IMR-90 (cell line): ENCODE results near the gene PTGS1. TPM values are rescaled to one million over a fixed set of nuclear protein-coding genes. Genes with fewer than 3 reads are reported as not detected.

Experiments
- ATAC-seq: fragments of 200-7000 bp; cut with Tn5 transposase; 2 replicates; pipeline ENCODE4 v1.9.1; 2020; ENCODE audit warnings: low read depth, mild to moderate bottlenecking, moderate library complexity
- BruUV-seq: library from RNA; stranded (reverse); fragments of 400-500 nt; replicated peaks from 2 replicates; lab custom pipeline; 2021; lab: Mats Ljungman, UMichigan
- CTCF ChIA-PET: fragments of 300-600 bp; formaldehyde crosslinking; extraction: SDS; loops from one replicate; lab custom pipeline; 2021; ENCODE audit warnings: antibody characterized with exemption; lab: Yijun Ruan, JAX
- POLR2A ChIA-PET: fragments of 300-600 bp; sonication (Branson Sonifier 250); formaldehyde crosslinking; loops from one replicate; lab custom pipeline; 2022; ENCODE audit warnings: antibody characterized with exemption; ENCODE audit not compliant: unreplicated experiment; lab: Charles Lee
- DNase-seq: peaks from one replicate; pipeline ENCODE4 v3.0.0; 2013
- H2AFZ ChIP-seq: replicated peaks from 2 replicates; pipeline ENCODE3; 2013; ENCODE audit warnings: low read length, mild to moderate bottlenecking; ENCODE audit not compliant: poor library complexity
- H2AK5ac ChIP-seq: 2 replicates; pipeline ENCODE4 v1.6.1; 2013; ENCODE audit warnings: low read depth, low read length, inconsistent platforms
- H2AK9ac ChIP-seq: replicated peaks from 2 replicates; pipeline ENCODE3; 2013; ENCODE audit warnings: mild to moderate bottlenecking, low read depth, low read length, moderate library complexity; ENCODE audit not compliant: poor library complexity
- H2BK120ac ChIP-seq: 2 replicates; pipeline ENCODE4 v1.6.1; 2013; ENCODE audit warnings: low read depth, low read length, inconsistent platforms
- H2BK15ac ChIP-seq: 3 replicates; pipeline ENCODE4 v1.6.1; 2013; ENCODE audit warnings: low read depth, low read length, inconsistent platforms
- H2BK20ac ChIP-seq: 2 replicates; pipeline ENCODE4 v1.6.1; 2013; ENCODE audit warnings: low read depth, mild to moderate bottlenecking, inconsistent platforms, low read length, moderate library complexity
- H2BK5ac ChIP-seq: 2 replicates; pipeline ENCODE4 v1.6.1; 2013; ENCODE audit warnings: mild to moderate bottlenecking, low read depth, low read length, inconsistent platforms; ENCODE audit not compliant: poor library complexity, severe bottlenecking
- H3K14ac ChIP-seq: replicated peaks from 2 replicates; pipeline ENCODE4 v1.6.1; 2013; ENCODE audit warnings: low read depth, low read length, inconsistent platforms
- H3K18ac ChIP-seq: 2 replicates; pipeline ENCODE4 v1.6.1; 2013; ENCODE audit warnings: low read depth, low read length, control low read depth
- H3K23ac ChIP-seq: 2 replicates; pipeline ENCODE4 v1.6.1; 2013; ENCODE audit warnings: low read depth, low read length, inconsistent platforms
- H3K27ac ChIP-seq: 2 replicates; pipeline ENCODE4 v1.5.1; 2013; ENCODE audit warnings: mild to moderate bottlenecking, control low read depth, low read length; ENCODE audit not compliant: insufficient read depth
- H3K27me3 ChIP-seq: 2 replicates; pipeline ENCODE4 v1.6.1; 2013; ENCODE audit warnings: low read length; ENCODE audit not compliant: control insufficient read depth, insufficient read depth
- H3K36me3 ChIP-seq: 2 replicates; pipeline ENCODE4 v1.6.1; 2013; ENCODE audit warnings: low read length, mixed read lengths; ENCODE audit not compliant: control insufficient read depth, insufficient read depth
- H3K4ac ChIP-seq: 2 replicates; pipeline ENCODE4 v1.6.1; 2013; ENCODE audit warnings: low read depth, low read length, inconsistent platforms
- H3K4me1 ChIP-seq: 2 replicates; pipeline ENCODE4 v1.6.1; 2013; ENCODE audit warnings: low read length, mixed read lengths; ENCODE audit not compliant: control insufficient read depth, insufficient read depth
- H3K4me2 ChIP-seq: 2 replicates; pipeline ENCODE4 v1.6.1; 2013; ENCODE audit warnings: low read depth, mild to moderate bottlenecking, control low read depth, low read length, moderate library complexity
- H3K4me3 ChIP-seq: 2 replicates; pipeline ENCODE4 v1.5.1; 2013; ENCODE audit warnings: low read depth, mild to moderate bottlenecking, control low read depth, low read length, moderate library complexity; ENCODE audit not compliant: insufficient read depth
- H3K56ac ChIP-seq: 2 replicates; pipeline ENCODE4 v1.6.1; 2013; ENCODE audit warnings: low read length, inconsistent platforms; ENCODE audit not compliant: insufficient read depth; ENCODE audit errors: extremely low read depth
- H3K79me1 ChIP-seq, 2 experiments: 2 replicates each; pipeline ENCODE4 v1.6.1; 2013; ENCODE audit warnings: low read length in 2 of 2, inconsistent platforms in 1 of 2, low read depth in 1 of 2
- H3K9ac ChIP-seq: 2 replicates; pipeline ENCODE4 v1.6.1; 2013; ENCODE audit warnings: low read depth, low read length, control low read depth
- H3K9me1 ChIP-seq: 2 replicates; pipeline ENCODE4 v1.6.1; 2013; ENCODE audit warnings: low read length, inconsistent platforms; ENCODE audit not compliant: insufficient read depth
- H3K9me3 ChIP-seq: 2 replicates; pipeline ENCODE4 v1.6.1; 2013; ENCODE audit warnings: low read length; ENCODE audit not compliant: control insufficient read depth, insufficient read depth
- H4K20me1 ChIP-seq: 2 replicates; pipeline ENCODE4 v1.6.1; 2013; ENCODE audit warnings: low read length, inconsistent platforms; ENCODE audit not compliant: insufficient read depth
- H4K5ac ChIP-seq: 2 replicates; pipeline ENCODE4 v1.6.1; 2013; ENCODE audit warnings: mild to moderate bottlenecking, low read depth, low read length, control low read depth
- H4K8ac ChIP-seq, 2 experiments: 2 replicates each; pipeline ENCODE4 v1.6.1; 2013; ENCODE audit warnings: low read depth in 2 of 2, low read length in 2 of 2, control low read depth in 1 of 2, inconsistent platforms in 1 of 2
- H4K91ac ChIP-seq: 2 replicates; pipeline ENCODE4 v1.6.1; 2013; ENCODE audit warnings: low read depth, low read length, inconsistent platforms; ENCODE audit not compliant: insufficient read depth
- BHLHE40 ChIP-seq: fragments of 150-350 bp; IDR thresholded peaks from 2 replicates; pipeline ENCODE4 v1.6.1; 2016; ENCODE audit warnings: mild to moderate bottlenecking, low read depth, low read length
- CEBPB ChIP-seq: IDR thresholded peaks from 2 replicates; pipeline ENCODE4 v1.6.1; 2012; ENCODE audit warnings: low read depth, low read length, improper control_type of control experiment
- CHD1 ChIP-seq: IDR thresholded peaks from 2 replicates; pipeline ENCODE4 v1.6.1; 2012; ENCODE audit warnings: low read depth, low read length, improper control_type of control experiment
- FOS ChIP-seq: fragments of 150-350 bp; IDR thresholded peaks from 2 replicates; pipeline ENCODE4 v1.6.1; 2016; ENCODE audit warnings: low read depth, low read length
- MAFK ChIP-seq: IDR thresholded peaks from 2 replicates; pipeline ENCODE4 v1.6.1; 2012; ENCODE audit warnings: low read depth, low read length, improper control_type of control experiment
- MAZ ChIP-seq: IDR thresholded peaks from 2 replicates; pipeline ENCODE4 v1.6.1; 2012; ENCODE audit warnings: low read depth, mild to moderate bottlenecking, low read length, improper control_type of control experiment, moderate library complexity, borderline replicate concordance
- MXI1 ChIP-seq: IDR thresholded peaks from 2 replicates; pipeline ENCODE4 v1.6.1; 2012; ENCODE audit warnings: low read depth, mild to moderate bottlenecking, low read length, moderate library complexity, borderline replicate concordance
- POLR2A ChIP-seq: IDR thresholded peaks from 2 replicates; pipeline ENCODE4 v1.6.1; 2012; ENCODE audit warnings: mild to moderate bottlenecking, low read depth, low read length
- RFX5 ChIP-seq: IDR thresholded peaks from 2 replicates; pipeline ENCODE4 v1.8.0; 2012; ENCODE audit warnings: low read depth, mild to moderate bottlenecking, low read length, moderate library complexity
- USF2 ChIP-seq: fragments of 150-350 bp; IDR thresholded peaks from 2 replicates; pipeline ENCODE4 v1.6.1; 2017; ENCODE audit warnings: mild to moderate bottlenecking, antibody characterized with exemption, low read length, low read depth
- WGBS, 2 experiments: methylation state at CpG; one replicate each; pipeline versions ENCODE4 v1.1.5 to v1.1.7; 2013; ENCODE audit warnings: missing lambda C conversion rate in 2 of 2; ENCODE audit not compliant: insufficient read length in 1 of 2; ENCODE audit errors: extremely low coverage in 2 of 2; 5-methylcytosine and 5-hydroxymethylcytosine counted together
- dilution Hi-C: fragments of 300-500 bp; cut with HindIII; formaldehyde crosslinking; loops from one replicate; pipeline ENCODE4 v1.14.3; 2018; ENCODE audit warnings: low sequenced_read_pairs; ENCODE audit not compliant: unreplicated experiment
- in situ Hi-C: fragments of 300-500 bp; cut with MboI; formaldehyde crosslinking; loops from 3 replicates; pipeline ENCODE4 v1.14.3; 2019; ENCODE audit warnings: low sequenced_read_pairs, inconsistent platforms, mixed read lengths
- intact Hi-C: fragments of 100-400 bp; cut with micrococcal nuclease; formaldehyde crosslinking; loops from 2 replicates; pipeline ENCODE4 v1.10.0; 2022
- polyA plus RNA-seq, 3 experiments: library from polyadenylated mRNA; depleted of rRNA; stranded (reverse); fragments of >200 nt; gene quantifications; 2 replicates each; pipeline ENCODE4 v1.2.3, GENCODE V29; 2012; ENCODE audit warnings: low replicate concordance in 1 of 3
- total RNA-seq: library from RNA; depleted of rRNA; stranded (reverse); fragments of >200 nt; gene quantifications from 2 replicates; pipeline ENCODE4 v1.2.3, GENCODE V29; 2012
- TF ChIP-seq, protein P1 (sequence below): conservative IDR thresholded peaks from 2 replicates; pipeline ENCODE4 v1.5.1; 2012; ENCODE audit warnings: mild to moderate bottlenecking, low read depth, low read length, improper control_type of control experiment

Gene PTGS1
- total and polyA plus RNA-seq, 2 of the 4 experiments (the other 2 are of a cell fraction), result 24.7 to 38.3 TPM

- H3K4ac ChIP-seq, result no peak overlapping the region
- peaks cover 8% of the 10 kb centered on the region; the same call in 1 of the 2 replicates for H3K27me3 ChIP-seq
- H2AK9ac ChIP-seq, result no peak overlapping the region
- dilution Hi-C loops (no loop called here), intact Hi-C loops (no loop called here), in situ Hi-C loops (no loop called here)
- no peak overlapping the region for H2BK15ac ChIP-seq
- no peaks in the 10 kb centered on the region for H3K4me1 ChIP-seq
- no peak overlapping the region for H3K18ac ChIP-seq
- BruUV-seq, result no TSS peak
- H4K5ac ChIP-seq, result no peak overlapping the region
- ATAC-seq (no peak), DNase-seq (no peak)
- H3K23ac ChIP-seq, result no peak overlapping the region
- no peak overlapping the region for H4K91ac ChIP-seq
- no peaks in the 10 kb centered on the region for H3K79me1 ChIP-seq
- H3K4me3 ChIP-seq, result no peak overlapping the region
- TF ChIP-seq RFX5, result no peak
- TF ChIP-seq POLR2A, result no peak
- TF ChIP-seq MAZ, result no peak
- no peak for TF ChIP-seq MAFK
- TF ChIP-seq BHLHE40, result no peak
- TF ChIP-seq, protein P1, sequence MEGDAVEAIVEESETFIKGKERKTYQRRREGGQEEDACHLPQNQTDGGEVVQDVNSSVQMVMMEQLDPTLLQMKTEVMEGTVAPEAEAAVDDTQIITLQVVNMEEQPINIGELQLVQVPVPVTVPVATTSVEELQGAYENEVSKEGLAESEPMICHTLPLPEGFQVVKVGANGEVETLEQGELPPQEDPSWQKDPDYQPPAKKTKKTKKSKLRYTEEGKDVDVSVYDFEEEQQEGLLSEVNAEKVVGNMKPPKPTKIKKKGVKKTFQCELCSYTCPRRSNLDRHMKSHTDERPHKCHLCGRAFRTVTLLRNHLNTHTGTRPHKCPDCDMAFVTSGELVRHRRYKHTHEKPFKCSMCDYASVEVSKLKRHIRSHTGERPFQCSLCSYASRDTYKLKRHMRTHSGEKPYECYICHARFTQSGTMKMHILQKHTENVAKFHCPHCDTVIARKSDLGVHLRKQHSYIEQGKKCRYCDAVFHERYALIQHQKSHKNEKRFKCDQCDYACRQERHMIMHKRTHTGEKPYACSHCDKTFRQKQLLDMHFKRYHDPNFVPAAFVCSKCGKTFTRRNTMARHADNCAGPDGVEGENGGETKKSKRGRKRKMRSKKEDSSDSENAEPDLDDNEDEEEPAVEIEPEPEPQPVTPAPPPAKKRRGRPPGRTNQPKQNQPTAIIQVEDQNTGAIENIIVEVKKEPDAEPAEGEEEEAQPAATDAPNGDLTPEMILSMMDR, result no peak
- TF ChIP-seq CEBPB, result no peak
- no peak for TF ChIP-seq MXI1
- TF ChIP-seq FOS, result no peak
- TF ChIP-seq USF2, result no peak
- no peak for TF ChIP-seq CHD1
- H3K4me2 ChIP-seq, result no peak overlapping the region
- H2AK5ac ChIP-seq, result no peak overlapping the region
- no peak overlapping the region for H3K56ac ChIP-seq
- H2BK120ac ChIP-seq, result no peak overlapping the region
- no peak overlapping the region for H3K9ac ChIP-seq
- no peak overlapping the region for H2BK20ac ChIP-seq
- H4K20me1 ChIP-seq, result no peaks in the 10 kb centered on the region
- 50% methylated on average over 1 of the region's 10 CpGs; no CpG with 5 or more reads in 1 of the 2 experiments for WGBS, 2 experiments
- H3K9me3 ChIP-seq, result no peaks in the 10 kb centered on the region
- no peak overlapping the region for H4K8ac ChIP-seq
- H3K27ac ChIP-seq, result no peak overlapping the region
- H3K36me3 ChIP-seq, result no peaks in the 10 kb centered on the region; the same call in 1 of the 2 replicates
- H2BK5ac ChIP-seq, result no peak overlapping the region
- ChIA-PET CTCF (no interaction called here), POLR2A (no interaction called here)
- H3K14ac ChIP-seq, result no peak overlapping the region
- no peaks in the 10 kb centered on the region; the same call in 1 of the 2 replicates for H3K9me1 ChIP-seq
- no peak overlapping the region for H2AFZ ChIP-seq
Observed at GRCh38 chr9:122333169-122333808, 37.5 kb upstream of the PTGS1 start.
